Activated T-cell treated with anti-CD3 and anti-CD28 coated beads for 4 hours (primary cell): ENCODE data around the gene CNTNAP4.

ENCODE experiments used
- DNase-seq: peaks from one replicate; pipeline ENCODE4 v3.0.0-alpha.2; 2020

Gene CNTNAP4

GRCh38 chr16:76409706-76410105 is 132.5 kb downstream of the CNTNAP4 start:
- no peak for DNase-seq

GRCh38 chr16:76421571-76421970 is 144.4 kb downstream of the CNTNAP4 start:
- no peak for DNase-seq

DNA sequence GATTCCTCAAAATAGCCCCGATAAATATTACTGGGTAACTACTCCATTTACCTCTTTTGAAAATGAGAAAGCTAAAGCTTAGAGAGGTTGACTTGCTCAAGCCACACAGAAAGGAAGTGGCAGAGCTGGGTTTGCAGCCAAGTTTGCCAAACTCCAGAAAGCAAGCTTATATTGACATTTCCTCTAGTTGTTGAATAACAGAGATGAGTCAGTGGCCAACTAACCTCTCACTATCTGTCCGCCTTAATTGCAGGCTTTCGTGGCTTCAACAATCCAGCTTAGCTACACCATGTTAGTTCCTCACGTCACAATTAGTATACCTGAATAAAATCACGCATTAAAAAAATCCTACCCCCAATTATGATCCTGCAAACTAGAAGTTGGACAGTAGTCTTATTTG is 151.7 kb downstream of the CNTNAP4 start:
- no peak for DNase-seq

GRCh38 chr16:76441391-76441790 is 164.2 kb downstream of the CNTNAP4 start:
- DNase-seq: no peak

DNA sequence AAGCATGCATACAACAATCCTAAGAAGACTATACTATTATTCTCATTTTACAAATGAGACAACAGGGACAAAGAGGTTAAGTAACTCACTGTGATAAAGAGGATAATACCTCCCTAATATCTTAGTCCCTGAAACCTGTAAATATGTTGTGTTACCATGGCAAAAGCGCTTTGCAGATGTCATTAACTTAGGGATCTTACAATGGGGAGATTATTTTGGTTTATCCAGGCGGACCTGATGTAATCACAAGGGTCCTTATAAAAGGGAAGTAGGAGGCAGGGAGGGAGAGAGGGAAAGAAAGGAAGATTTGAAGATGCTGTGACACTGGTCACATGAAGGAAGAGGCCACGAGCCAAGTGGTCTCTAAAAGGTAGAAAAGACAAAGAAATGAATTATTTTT is 164.7 kb downstream of the CNTNAP4 start:
- no peak for DNase-seq

- no peak for DNase-seq
Observed at GRCh38 chr16:76443973-76444372, 166.8 kb downstream of the CNTNAP4 start.

DNA sequence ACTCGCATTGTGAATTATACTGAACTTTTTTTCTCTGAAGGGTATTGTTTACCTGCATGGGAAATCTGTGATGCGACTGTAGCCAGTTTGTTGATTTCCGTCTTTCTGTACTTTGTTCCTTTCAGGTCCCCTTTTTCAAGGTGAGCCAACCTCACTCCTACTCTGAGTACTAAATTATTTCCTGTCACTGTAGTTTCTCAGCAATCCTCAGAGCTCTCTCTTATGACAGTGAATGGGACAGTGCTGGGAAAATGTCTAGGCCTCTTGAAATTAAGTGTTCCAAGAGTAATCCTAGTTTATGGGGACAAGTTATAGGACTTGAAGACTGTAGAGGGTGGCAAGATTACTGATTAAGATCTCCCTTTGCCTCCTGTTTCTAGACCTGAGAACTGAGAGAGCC is 167.6 kb downstream of the CNTNAP4 start:
- DNase-seq: no peak

DNA sequence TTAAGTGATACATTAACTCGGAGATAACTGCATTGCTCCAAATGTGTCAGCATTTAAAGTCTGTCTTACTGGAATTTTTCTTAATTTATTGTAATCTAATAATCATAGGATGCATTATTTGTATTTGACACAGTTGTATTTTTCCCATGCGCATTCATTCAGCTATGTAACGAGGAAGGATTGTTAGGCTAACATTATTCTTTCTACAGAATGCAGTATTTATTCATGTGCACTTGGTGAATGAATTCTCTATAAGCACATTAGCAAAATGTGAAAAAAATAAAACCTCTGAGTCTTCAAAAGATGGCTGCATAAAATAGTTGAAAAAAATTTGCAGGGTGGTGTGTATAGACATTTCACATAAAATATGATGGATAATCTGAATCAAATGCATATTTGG is 168.6 kb downstream of the CNTNAP4 start:
- no peak for DNase-seq

GRCh38 chr16:76446251-76446650 is 169.1 kb downstream of the CNTNAP4 start:
- DNase-seq: no peak

DNA sequence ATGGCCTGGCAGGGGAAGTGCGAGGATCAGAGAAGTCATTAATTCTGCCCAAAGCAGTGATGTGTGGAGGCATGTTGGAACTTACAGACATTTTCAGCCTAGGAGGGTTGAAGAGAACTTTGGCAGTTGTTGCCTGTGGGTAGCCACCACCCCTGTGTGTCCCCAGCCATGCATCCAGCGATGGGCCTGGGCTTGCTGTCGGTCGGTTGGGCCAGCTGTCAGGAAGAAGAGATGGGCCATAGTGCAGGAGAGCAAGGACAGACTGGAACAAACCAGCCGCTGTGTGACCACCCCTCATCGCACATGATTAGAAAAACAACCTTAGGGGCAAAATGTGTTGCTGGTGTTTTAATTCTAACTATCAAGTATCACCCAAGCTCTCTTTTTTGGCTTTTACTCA is 173.7 kb downstream of the CNTNAP4 start:
- DNase-seq: no peak

DNA sequence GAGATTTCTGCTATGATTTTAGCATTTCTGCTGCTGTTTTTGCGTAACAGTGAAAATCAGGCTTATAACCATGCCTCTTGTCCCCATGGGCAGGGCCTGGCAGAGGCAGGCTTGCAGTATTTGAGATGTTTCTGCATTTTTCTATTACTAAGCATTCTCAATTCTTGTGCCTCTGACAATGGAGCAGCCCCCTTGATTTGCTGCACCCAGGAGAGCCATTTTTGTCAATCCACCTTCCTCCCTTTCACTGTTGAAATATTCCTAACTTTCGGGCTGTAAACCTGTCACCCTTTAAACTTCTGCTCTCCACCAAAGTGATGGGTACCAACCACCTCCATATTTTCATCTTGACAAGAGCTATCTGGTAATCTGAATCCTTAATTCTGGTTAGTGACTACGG is 178.1 kb downstream of the CNTNAP4 start:
- DNase-seq: no peak

GRCh38 chr16:76456016-76456415 is 178.8 kb downstream of the CNTNAP4 start:
- DNase-seq: no peak

DNA sequence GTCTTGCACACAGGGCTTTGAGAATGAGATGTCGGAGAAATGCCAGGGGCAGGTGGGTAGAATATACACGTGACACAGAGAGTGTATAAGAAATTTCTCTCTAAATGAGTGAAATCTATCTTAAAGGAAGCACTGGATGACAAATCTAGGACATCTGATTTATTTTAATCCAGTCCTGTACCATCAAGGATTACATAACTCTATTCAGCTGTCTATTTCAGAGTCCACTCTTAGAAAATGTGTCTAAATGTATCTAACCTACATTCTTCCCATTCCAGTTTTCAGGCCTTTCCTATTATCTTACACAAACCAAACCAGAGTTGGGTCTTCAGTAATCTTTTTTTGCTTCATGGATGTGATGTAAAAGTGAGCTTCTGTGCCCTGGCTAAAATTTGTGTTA is 181.9 kb downstream of the CNTNAP4 start:
- no peak for DNase-seq

DNA sequence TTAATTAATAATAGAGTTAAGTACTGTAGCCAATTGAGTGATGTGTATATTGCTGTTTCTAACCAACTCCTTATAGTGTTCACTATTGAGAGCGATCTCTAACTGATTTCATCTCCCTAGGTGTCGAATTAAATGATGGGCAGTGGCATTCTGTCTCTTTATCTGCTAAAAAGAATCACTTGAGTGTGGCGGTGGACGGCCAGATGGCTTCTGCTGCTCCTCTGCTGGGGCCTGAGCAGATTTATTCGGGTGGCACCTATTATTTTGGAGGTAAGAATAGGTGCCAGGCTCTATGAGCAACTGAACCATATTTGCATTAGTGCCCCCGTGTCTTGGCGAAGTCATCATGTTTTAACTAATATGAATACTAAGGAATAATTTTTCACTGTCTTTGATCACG is 184.6 kb downstream of the CNTNAP4 start:
- DNase-seq: no peak

DNA sequence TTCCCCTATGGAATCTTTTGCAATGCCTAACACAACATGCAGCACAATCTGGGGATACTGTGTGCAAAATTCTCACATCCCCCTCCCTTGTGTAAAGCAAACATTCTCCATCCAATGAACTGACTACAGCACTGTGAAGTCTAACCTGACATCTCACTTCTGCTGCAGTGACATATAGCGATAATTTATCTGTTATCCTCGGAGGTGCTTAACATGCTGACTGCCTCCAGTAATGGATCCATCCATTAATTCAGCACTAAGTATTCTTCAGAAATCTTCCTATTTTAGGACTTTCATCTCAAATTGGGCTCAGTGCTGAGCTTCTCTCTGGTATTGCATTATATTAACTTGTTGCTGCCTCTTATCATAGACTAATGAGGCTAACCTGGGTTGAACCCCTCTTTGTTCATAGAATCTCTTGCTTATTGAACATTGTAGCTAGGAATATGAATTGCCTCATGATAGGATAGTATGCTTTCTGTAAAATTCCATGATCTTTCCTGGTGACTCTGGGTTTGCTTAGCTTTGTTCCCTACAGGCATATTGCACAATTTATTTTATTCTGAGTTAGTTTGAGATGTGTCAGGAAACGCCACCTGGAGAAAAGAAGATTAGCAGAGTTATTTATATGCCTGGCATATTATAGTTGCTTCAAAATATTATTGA is 187.9 kb downstream of the CNTNAP4 start:
- no peak for DNase-seq

GRCh38 chr16:76466871-76467270 is 189.7 kb downstream of the CNTNAP4 start:
- no peak for DNase-seq

GRCh38 chr16:76474048-76474447 is 196.8 kb downstream of the CNTNAP4 start:
- no peak for DNase-seq

DNA sequence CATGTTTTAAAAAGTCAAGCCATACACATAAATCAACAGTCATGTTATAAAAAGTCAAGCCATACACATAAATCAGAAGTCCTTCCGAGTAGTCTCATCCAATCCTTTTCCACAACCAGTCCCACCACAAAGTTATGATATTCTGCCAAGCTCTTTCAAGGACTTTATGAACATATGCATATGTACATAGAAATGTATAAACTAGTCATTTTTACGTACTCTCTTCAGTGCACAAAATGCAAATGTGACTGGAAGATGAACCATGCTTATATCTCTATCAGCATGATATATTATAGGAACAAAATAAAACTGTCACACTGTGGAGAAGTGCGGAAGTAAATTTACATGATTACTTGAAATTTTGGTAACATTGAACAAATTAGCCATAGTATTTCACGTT is 200.9 kb downstream of the CNTNAP4 start:
- no peak for DNase-seq

- DNase-seq: no peak
Observed at GRCh38 chr16:76483307-76483909, 206.2 kb downstream of the CNTNAP4 start.

- no peak for DNase-seq
Observed at GRCh38 chr16:76484020-76484419, 206.8 kb downstream of the CNTNAP4 start.

GRCh38 chr16:76486740-76487139 is 209.5 kb downstream of the CNTNAP4 start:
- no peak for DNase-seq

DNA sequence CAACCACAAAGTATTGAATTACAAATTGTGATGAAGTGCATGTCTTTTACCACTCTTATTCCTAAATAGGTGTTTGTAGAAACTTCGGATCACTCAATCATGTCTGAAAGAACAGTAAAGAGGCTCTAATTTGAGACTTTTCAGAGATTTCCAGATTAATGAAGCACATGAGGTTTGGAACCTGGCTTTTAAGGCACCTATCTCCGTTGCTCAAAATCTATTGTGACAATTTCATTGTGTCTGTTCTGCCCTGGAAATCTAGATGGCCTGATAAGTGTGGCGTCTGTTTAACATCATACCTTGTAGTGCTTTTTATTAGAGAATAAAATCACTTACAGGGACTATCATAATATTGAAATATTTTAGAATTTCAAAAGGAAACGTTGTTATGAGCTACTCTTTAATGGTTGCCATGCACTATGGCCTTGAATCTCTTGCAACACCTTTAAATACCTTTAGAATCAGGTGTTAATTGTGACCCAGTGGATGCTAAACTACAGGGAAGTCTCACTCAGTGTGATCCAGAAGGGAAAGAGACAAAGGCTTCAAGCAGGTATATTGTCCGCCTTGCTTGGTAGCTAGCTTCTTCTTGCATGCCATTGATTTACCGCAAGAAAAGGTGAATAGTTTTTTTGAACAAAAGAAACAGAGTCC is 210.3 kb downstream of the CNTNAP4 start:
- DNase-seq: no peak

DNA sequence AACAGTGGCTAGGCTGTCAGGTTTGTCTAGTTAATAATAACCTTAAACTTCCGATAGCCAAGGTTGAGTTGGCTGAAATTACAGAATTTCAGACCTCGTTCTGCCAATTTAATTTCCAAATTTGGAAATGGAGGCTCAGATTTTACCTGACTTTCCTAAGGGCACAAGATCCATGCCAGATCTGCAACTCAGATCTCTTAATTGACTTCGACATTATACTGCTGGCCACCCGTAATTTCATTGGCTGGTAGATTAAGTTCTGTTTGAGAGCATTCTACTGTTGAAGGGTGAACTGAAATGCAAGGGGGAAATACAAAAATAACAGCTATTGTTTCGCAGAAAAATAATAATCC is 210.8 kb downstream of the CNTNAP4 start:
- DNase-seq: no peak

DNA sequence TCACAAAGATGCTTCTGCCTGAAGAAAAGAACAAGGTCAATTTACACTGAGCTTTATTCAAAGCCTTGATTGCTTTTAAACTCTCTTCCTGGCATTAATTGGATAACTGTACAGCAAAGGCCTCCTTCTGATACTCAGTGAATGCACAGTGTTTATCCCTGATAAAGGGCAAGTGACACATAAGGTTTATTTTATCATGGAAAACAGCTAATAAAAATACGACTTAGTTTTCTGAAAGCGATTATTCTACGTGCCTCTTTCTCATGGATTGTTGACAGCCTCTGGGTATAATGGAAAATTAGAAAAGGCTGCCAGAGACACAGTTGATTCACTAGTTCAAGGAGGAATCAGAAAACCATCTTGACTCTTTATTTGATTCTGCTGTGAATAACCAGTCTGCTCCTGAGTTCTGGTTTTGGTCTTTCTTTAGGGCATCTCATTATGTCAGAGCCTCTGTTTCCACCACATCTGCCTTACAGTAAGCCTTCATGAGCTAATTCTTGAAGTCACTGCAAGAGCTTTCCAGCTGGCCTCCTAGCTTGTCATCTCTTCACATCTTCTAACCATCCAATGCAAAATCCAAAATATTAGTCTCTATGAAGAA is 212.9 kb downstream of the CNTNAP4 start:
- no peak for DNase-seq
